SK-N-SH treated with all-trans-retinoic acid at 6 μM for 48 hours (cell line): ENCODE data around the gene MATR3.
A peak's percentile ranks its signal among the peaks of the same experiment; 100 is the strongest.

Experiments
- ARNTL ChIP-seq: fragments of 450-650 bp; formaldehyde crosslinking; IDR thresholded peaks from 2 replicates; pipeline ENCODE4 v1.5.0; 2020; ENCODE audit warnings: low read depth, mild to moderate bottlenecking, moderate library complexity, borderline replicate concordance
- BACH2 ChIP-seq: fragments of 250-450 bp; sonication (Bioruptor Pico); IDR thresholded peaks from 2 replicates; pipeline ENCODE4 v1.9.0; 2021; ENCODE audit warnings: mild to moderate bottlenecking, borderline replicate concordance
- CREB5 ChIP-seq: fragments of 250-450 bp; sonication (Bioruptor Pico); IDR thresholded peaks from 2 replicates; pipeline ENCODE4 v1.5.1; 2020; ENCODE audit warnings: low read depth, mild to moderate bottlenecking, moderate library complexity
- CSDC2 ChIP-seq: fragments of 250-450 bp; sonication (Bioruptor Pico); IDR thresholded peaks from 2 replicates; pipeline ENCODE4 v1.5.0; 2020; ENCODE audit warnings: mild to moderate bottlenecking, moderate library complexity
- ESRRG ChIP-seq: fragments of 250-450 bp; sonication (Bioruptor Pico); IDR thresholded peaks from 2 replicates; pipeline ENCODE4 v1.6.1; 2021; ENCODE audit warnings: mild to moderate bottlenecking
- RARB ChIP-seq: fragments of 250-450 bp; sonication (Bioruptor Pico); IDR thresholded peaks from 2 replicates; pipeline ENCODE4 v1.8.0; 2021; ENCODE audit warnings: mild to moderate bottlenecking, moderate library complexity
- SNAI2 ChIP-seq: fragments of 250-450 bp; sonication (Bioruptor Pico); IDR thresholded peaks from 2 replicates; pipeline ENCODE4 v1.5.0; 2020; ENCODE audit warnings: mild to moderate bottlenecking, moderate library complexity
- TOX ChIP-seq: fragments of 250-450 bp; sonication (Bioruptor Pico); IDR thresholded peaks from 2 replicates; pipeline ENCODE4 v1.8.0; 2021; ENCODE audit warnings: mild to moderate bottlenecking, moderate library complexity, borderline replicate concordance
- TSHZ2 ChIP-seq: fragments of 250-450 bp; sonication (Bioruptor Pico); IDR thresholded peaks from 2 replicates; pipeline ENCODE4 v1.5.0; 2020; ENCODE audit warnings: mild to moderate bottlenecking, moderate library complexity
- ZFP30 ChIP-seq: fragments of 450-650 bp; formaldehyde crosslinking; IDR thresholded peaks from 2 replicates; pipeline ENCODE4 v1.5.0; 2022; ENCODE audit warnings: mild to moderate bottlenecking, moderate library complexity
- TF ChIP-seq, protein P1 (sequence below): fragments of 250-450 bp; sonication (Bioruptor Pico); IDR thresholded peaks from 2 replicates; pipeline ENCODE4 v1.8.0; 2020; ENCODE audit warnings: mild to moderate bottlenecking, moderate library complexity, borderline replicate concordance
- TF ChIP-seq, protein P2 (sequence below): fragments of 250-450 bp; sonication (Bioruptor Pico); IDR thresholded peaks from 2 replicates; pipeline ENCODE4 v1.5.1; 2021; ENCODE audit warnings: mild to moderate bottlenecking, moderate library complexity
- TF ChIP-seq, protein P3 (sequence below): fragments of 250-450 bp; sonication (Bioruptor Pico); IDR thresholded peaks from 2 replicates; pipeline ENCODE4 v1.8.0; 2021; ENCODE audit warnings: low read depth, mild to moderate bottlenecking, moderate library complexity, borderline replicate concordance

GRCh38 chr5:139294374-139295165 lies 1.0 kb downstream of the MATR3 start:
- TF ChIP-seq, protein P1, sequence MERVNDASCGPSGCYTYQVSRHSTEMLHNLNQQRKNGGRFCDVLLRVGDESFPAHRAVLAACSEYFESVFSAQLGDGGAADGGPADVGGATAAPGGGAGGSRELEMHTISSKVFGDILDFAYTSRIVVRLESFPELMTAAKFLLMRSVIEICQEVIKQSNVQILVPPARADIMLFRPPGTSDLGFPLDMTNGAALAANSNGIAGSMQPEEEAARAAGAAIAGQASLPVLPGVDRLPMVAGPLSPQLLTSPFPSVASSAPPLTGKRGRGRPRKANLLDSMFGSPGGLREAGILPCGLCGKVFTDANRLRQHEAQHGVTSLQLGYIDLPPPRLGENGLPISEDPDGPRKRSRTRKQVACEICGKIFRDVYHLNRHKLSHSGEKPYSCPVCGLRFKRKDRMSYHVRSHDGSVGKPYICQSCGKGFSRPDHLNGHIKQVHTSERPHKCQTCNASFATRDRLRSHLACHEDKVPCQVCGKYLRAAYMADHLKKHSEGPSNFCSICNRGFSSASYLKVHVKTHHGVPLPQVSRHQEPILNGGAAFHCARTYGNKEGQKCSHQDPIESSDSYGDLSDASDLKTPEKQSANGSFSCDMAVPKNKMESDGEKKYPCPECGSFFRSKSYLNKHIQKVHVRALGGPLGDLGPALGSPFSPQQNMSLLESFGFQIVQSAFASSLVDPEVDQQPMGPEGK (CRISPR knock-in tag) = no peak; the same call in 1 of the 2 replicates
- TF ChIP-seq SNAI2 = no peak
- TF ChIP-seq, protein P2, sequence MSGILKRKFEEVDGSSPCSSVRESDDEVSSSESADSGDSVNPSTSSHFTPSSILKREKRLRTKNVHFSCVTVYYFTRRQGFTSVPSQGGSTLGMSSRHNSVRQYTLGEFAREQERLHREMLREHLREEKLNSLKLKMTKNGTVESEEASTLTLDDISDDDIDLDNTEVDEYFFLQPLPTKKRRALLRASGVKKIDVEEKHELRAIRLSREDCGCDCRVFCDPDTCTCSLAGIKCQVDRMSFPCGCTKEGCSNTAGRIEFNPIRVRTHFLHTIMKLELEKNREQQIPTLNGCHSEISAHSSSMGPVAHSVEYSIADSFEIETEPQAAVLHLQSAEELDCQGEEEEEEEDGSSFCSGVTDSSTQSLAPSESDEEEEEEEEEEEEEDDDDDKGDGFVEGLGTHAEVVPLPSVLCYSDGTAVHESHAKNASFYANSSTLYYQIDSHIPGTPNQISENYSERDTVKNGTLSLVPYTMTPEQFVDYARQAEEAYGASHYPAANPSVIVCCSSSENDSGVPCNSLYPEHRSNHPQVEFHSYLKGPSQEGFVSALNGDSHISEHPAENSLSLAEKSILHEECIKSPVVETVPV (CRISPR knock-in tag) = no peak
- no peak for TF ChIP-seq CSDC2
- TF ChIP-seq ZFP30 (CRISPR knock-in tag) = no peak
- no peak for TF ChIP-seq ESRRG (CRISPR knock-in tag)
- TF ChIP-seq, protein P3, sequence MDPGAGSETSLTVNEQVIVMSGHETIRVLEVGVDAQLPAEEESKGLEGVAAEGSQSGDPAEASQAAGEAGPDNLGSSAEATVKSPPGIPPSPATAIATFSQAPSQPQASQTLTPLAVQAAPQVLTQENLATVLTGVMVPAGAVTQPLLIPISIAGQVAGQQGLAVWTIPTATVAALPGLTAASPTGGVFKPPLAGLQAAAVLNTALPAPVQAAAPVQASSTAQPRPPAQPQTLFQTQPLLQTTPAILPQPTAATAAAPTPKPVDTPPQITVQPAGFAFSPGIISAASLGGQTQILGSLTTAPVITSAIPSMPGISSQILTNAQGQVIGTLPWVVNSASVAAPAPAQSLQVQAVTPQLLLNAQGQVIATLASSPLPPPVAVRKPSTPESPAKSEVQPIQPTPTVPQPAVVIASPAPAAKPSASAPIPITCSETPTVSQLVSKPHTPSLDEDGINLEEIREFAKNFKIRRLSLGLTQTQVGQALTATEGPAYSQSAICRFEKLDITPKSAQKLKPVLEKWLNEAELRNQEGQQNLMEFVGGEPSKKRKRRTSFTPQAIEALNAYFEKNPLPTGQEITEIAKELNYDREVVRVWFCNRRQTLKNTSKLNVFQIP (CRISPR knock-in tag) = peak; percentile 60; the same call in 1 of the 2 replicates
- TF ChIP-seq RARB (CRISPR knock-in tag) = no peak
- no peak for TF ChIP-seq ARNTL (CRISPR knock-in tag)
- TF ChIP-seq BACH2 = no peak
- no peak for TF ChIP-seq TOX (CRISPR knock-in tag)
- no peak for TF ChIP-seq CREB5 (CRISPR knock-in tag)
- no peak for TF ChIP-seq TSHZ2
